Effector memory CD8-positive, alpha-beta T cell (primary cell): ENCODE data around the gene ELAVL1.

Experiments used
- ATAC-seq: fragments of 150-1000 bp; cut with Tn5 transposase; replicated peaks from 2 replicates; pipeline ENCODE4 v1.10.0; 2021; ENCODE audit warnings: mild to moderate bottlenecking, moderate library complexity
- DNase-seq, 3 experiments: peaks; one replicate each; pipeline ENCODE4 v3.0.0; 2021
- H3K27ac Mint-ChIP-seq, 2 donors: one replicate each; pipeline ENCODE4 v1.8.0; 2022; ENCODE audit warnings: mild to moderate bottlenecking in 2 of 2, mixed read lengths in 2 of 2, moderate library complexity in 2 of 2
- H3K27me3 Mint-ChIP-seq, 2 donors: one replicate each; pipeline ENCODE4 v1.8.0; 2022; ENCODE audit warnings: mixed read lengths in 2 of 2
- H3K36me3 Mint-ChIP-seq: one replicate; pipeline ENCODE4 v1.8.0; 2022; ENCODE audit warnings: mild to moderate bottlenecking, moderate library complexity, mixed read lengths; ENCODE audit not compliant: insufficient read depth
- H3K4me1 Mint-ChIP-seq, 2 donors: one replicate each; pipeline ENCODE4 v1.8.0; 2022; ENCODE audit warnings: low read depth in 2 of 2, mixed read lengths in 2 of 2
- H3K4me3 Mint-ChIP-seq, 2 donors: one replicate each; pipeline ENCODE4 v1.8.0; 2022; ENCODE audit warnings: mild to moderate bottlenecking in 2 of 2, mixed read lengths in 2 of 2, moderate library complexity in 2 of 2
- H3K9me3 Mint-ChIP-seq, 2 donors: one replicate each; pipeline ENCODE4 v1.8.0; 2022; ENCODE audit warnings: mixed read lengths in 2 of 2
- total RNA-seq, 9 experiments: gene quantifications; one replicate each; lab custom pipeline; 2026; lab: John Stamatoyannopoulos, UW

ELAVL1 gene
- 33.6 to 117 (median 64.0) reads per million in 9 experiments for total RNA-seq

DNA sequence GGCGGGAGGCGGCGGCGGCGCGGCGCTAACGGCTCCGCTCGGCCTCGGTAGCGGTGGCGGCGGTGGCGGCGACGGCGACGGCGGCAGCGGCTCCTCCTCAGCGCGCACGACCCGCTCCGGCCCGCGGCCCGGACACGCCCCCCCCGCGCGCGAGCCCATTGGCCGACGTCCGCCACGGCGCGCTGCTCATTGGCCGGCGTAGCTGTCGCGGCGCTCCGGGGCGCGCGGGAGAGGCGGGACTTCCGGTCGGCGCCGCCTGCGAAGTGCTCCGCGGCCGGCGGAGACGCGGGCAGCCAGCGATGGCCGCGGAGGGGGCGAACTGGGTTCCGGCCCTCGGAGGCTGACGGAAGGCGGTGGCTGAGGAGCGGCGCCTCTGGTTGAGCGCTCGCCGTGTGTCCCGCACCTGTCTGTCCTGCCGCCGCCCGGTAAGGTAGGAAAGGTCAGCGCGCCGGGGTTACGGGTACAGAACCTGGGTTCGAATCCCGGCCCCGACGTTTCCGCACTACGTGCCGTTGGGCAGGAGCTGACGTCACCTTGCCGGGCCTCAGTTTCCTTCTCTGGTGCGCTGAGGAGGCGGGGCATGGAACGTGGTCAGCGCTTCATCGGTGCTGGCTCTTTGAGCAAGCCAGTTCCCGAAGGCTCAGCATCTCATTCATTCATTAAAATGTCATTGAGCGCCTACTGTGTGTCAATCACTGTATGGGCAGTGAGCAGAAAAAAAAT is at the start of gene ELAVL1:
TSS of gene ELAVL1 (minus strand) at position 108 of the 723 bp plus-strand sequence. CDS start 13,826 bp downstream, outside the sequence.
- H3K9me3 Mint-ChIP-seq, result no peaks in the 10 kb centered on the region
- peaks cover 32 to 35% of the 10 kb centered on the region in 2 donors for H3K4me1 Mint-ChIP-seq
- H3K36me3 Mint-ChIP-seq, result peaks cover 14% of the 10 kb centered on the region
- no peaks in the 10 kb centered on the region for H3K27me3 Mint-ChIP-seq
- DNase-seq (peak; percentile 82 to 90 (median 84)), ATAC-seq (peak; percentile 91)
- peak within 1 kb of the TSS; percentile 85 to 89 for H3K4me3 Mint-ChIP-seq
- H3K27ac Mint-ChIP-seq, result peak within 1 kb of the TSS; percentile 83 to 93

DNA sequence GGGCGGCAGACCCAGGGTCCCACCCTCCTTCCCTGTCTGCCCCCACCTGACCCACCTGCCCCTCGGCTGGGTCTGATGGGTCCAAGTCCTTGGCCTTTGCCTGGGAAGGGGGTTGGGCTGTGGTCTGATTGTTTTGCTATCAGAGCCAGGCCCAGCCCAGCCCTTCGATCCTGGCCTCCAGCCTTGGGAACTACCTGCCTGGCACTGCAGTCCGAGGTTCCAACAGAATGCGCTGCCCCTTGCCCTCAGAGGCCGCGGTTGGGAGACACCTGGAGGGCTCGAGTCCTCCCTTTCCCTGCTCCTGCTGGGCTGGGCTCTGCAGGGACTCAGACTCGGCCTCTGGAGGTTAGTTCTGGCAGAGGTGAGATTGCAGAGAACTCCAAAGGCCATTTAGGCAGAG is 48.7 kb upstream of the ELAVL1 start:
- no peak for DNase-seq
- no peak for ATAC-seq
- no peaks in the 10 kb centered on the region for H3K27me3 Mint-ChIP-seq
- H3K27ac Mint-ChIP-seq, result no peak overlapping the region
- H3K4me3 Mint-ChIP-seq, result no peak overlapping the region
- peaks cover 4 to 5% of the 10 kb centered on the region in 2 donors for H3K4me1 Mint-ChIP-seq
- no peaks in the 10 kb centered on the region for H3K36me3 Mint-ChIP-seq
- H3K9me3 Mint-ChIP-seq, result no peaks in the 10 kb centered on the region

DNA sequence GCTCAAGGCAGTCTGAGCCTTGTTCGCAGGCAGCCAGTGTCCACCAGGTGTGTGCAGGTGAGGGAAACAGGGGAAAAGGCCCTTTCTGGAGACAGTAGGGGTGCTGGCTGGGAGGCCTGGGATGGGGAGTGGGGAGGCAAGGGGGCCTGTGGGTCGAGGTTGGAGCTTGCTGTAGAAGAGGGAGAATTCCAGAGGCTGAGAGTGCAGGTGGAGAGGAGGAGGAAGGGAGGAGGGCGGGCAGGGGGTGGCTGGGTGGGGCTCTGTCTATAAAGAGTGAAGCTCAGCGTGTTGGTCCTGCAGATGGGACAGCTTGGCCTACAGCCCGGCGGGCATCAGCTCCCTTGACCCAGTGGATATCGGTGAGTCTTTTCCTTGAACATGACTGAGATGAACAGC is 47.0 kb upstream of the ELAVL1 start, which contains the start of gene CCL25:
TSS of gene CCL25 (plus strand) at position 297 of the 396 bp plus-strand sequence. CDS start 290 bp downstream, outside the sequence.
- Mint-ChIP-seq H3K9me3 (no peaks in the 10 kb centered on the region), H3K27me3 (peaks cover 0 to 11% of the 10 kb centered on the region in 2 donors), H3K27ac (peak within 1 kb of the TSS; percentile 63 to 86), H3K36me3 (no peaks in the 10 kb centered on the region), H3K4me1 (peaks cover 4 to 5% of the 10 kb centered on the region in 2 donors), H3K4me3 (peak within 1 kb of the TSS; percentile 4 to 7)
- DNase-seq (no peak), ATAC-seq (no peak)

DNA sequence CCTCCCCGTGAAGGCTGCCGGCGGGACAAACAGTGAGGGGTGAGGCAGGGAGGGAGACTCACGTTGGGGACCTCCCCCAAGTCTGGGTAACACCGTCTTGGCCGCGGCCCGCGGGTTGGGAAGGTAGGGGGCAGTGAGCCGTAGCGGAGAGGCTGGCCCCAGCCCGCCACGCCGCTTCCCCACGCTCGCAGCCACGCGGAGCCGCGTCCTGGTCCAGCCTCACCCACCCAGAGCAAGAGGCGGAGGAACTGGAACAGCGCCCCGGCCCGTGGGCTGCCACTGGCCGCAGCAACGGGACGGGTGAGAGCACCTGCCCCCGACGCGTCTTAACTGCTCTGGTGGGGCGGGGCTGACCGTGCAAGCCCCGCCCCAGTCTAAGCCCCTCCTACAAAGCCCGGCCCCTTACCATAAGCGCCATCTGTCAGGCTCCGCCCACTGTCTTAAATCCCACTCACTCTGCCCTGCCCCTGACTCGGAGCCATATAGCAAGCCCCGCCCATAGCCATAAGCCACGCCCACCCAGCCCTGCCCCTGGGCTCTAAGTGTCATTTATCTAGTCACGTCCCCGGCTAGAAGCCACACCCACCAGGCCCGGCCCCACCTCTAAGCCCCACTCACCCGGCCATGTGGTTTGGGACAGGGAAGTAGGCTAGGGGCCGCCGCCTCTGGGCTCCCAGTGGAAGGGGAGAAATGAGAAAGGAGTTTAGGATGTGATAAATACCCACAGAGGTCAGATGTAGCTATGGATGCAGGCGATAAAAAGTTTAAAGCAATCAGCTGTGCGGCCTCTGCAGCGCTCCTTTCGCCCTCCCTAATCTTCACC is 45.0 kb upstream of the ELAVL1 start:
- DNase-seq (peak; percentile 61 to 68 (median 67)), ATAC-seq (peak; percentile 93)
- no peaks in the 10 kb centered on the region for H3K36me3 Mint-ChIP-seq
- H3K9me3 Mint-ChIP-seq, result no peaks in the 10 kb centered on the region
- peaks cover 4 to 5% of the 10 kb centered on the region in 2 donors for H3K4me1 Mint-ChIP-seq
- peak overlapping the region; percentile 60 to 86 for H3K27ac Mint-ChIP-seq
- H3K4me3 Mint-ChIP-seq, result peak overlapping the region; percentile 68 to 74
- peaks cover 0 to 19% of the 10 kb centered on the region in 2 donors for H3K27me3 Mint-ChIP-seq

- H3K27me3 Mint-ChIP-seq, result peaks cover 17 to 29% of the 10 kb centered on the region in 2 donors
- no peaks in the 10 kb centered on the region for H3K36me3 Mint-ChIP-seq
- H3K9me3 Mint-ChIP-seq, result no peaks in the 10 kb centered on the region
- no peak overlapping the region for H3K4me3 Mint-ChIP-seq
- no peak overlapping the region for H3K27ac Mint-ChIP-seq
- DNase-seq, result no peak
- peaks cover 0 to 1% of the 10 kb centered on the region in 2 donors for H3K4me1 Mint-ChIP-seq
- ATAC-seq, result no peak
Measured at GRCh38 chr19:8046569-8047165, 41.2 kb upstream of the ELAVL1 start.

- no peaks in the 10 kb centered on the region for H3K9me3 Mint-ChIP-seq
- H3K27ac Mint-ChIP-seq, result no peak overlapping the region
- ATAC-seq, result no peak
- DNase-seq, result no peak
- H3K4me1 Mint-ChIP-seq, result peaks cover 0 to 1% of the 10 kb centered on the region in 2 donors
- peaks cover 24 to 35% of the 10 kb centered on the region in 2 donors for H3K27me3 Mint-ChIP-seq
- no peak overlapping the region for H3K4me3 Mint-ChIP-seq
- no peaks in the 10 kb centered on the region for H3K36me3 Mint-ChIP-seq
Measured at GRCh38 chr19:8045872-8046568, 40.6 kb upstream of the ELAVL1 start.

DNA sequence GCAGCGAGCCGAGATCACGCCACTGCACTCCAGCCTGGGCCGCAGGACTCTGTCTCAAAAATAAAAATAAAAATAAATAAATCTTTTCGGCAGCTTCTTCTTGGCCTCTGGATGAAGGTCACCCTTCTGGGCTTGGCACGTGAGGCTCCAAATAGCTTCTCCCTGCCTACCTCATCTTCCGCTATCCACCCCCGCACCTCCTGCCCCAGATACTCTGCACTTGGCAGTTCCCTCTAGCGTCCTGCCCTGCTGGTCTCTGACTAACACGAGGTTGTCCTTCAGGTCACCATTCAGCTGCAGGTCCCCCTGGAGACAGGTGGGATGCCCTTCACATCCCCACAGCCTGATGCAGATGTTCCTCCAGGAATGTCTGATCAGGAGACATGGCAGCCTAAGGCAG is 38.6 kb upstream of the ELAVL1 start:
- Mint-ChIP-seq H3K27ac (peak overlapping the region in 1 of 2 donors; percentile 62), H3K4me3 (no peak overlapping the region), H3K27me3 (peaks cover 31 to 38% of the 10 kb centered on the region in 2 donors), H3K36me3 (no peaks in the 10 kb centered on the region), H3K4me1 (peaks cover 0 to 2% of the 10 kb centered on the region in 2 donors), H3K9me3 (no peaks in the 10 kb centered on the region)
- no peak for ATAC-seq
- DNase-seq, result no peak

GRCh38 chr19:8042900-8043299 is 37.5 kb upstream of the ELAVL1 start:
- no peaks in the 10 kb centered on the region for H3K9me3 Mint-ChIP-seq
- H3K4me3 Mint-ChIP-seq, result no peak overlapping the region
- no peak for DNase-seq
- H3K27me3 Mint-ChIP-seq, result peaks cover 32 to 38% of the 10 kb centered on the region in 2 donors
- no peak for ATAC-seq
- no peaks in the 10 kb centered on the region for H3K36me3 Mint-ChIP-seq
- peaks cover 0 to 2% of the 10 kb centered on the region in 2 donors for H3K4me1 Mint-ChIP-seq
- no peak overlapping the region for H3K27ac Mint-ChIP-seq

GRCh38 chr19:8041531-8041931 is 36.1 kb upstream of the ELAVL1 start:
- Mint-ChIP-seq H3K36me3 (no peaks in the 10 kb centered on the region), H3K27ac (no peak overlapping the region), H3K4me3 (no peak overlapping the region), H3K4me1 (peaks cover 0 to 2% of the 10 kb centered on the region in 2 donors), H3K27me3 (peaks cover 29 to 48% of the 10 kb centered on the region in 2 donors), H3K9me3 (no peaks in the 10 kb centered on the region)
- DNase-seq, result no peak
- no peak for ATAC-seq

- DNase-seq (no peak), ATAC-seq (no peak)
- Mint-ChIP-seq H3K27me3 (peaks cover 34 to 45% of the 10 kb centered on the region in 2 donors), H3K9me3 (no peaks in the 10 kb centered on the region), H3K4me1 (peaks cover 0 to 2% of the 10 kb centered on the region in 2 donors), H3K36me3 (no peaks in the 10 kb centered on the region), H3K4me3 (no peak overlapping the region), H3K27ac (no peak overlapping the region)
Measured at GRCh38 chr19:8039231-8039630, 33.8 kb upstream of the ELAVL1 start.

GRCh38 chr19:8038815-8039214 is 33.4 kb upstream of the ELAVL1 start:
- Mint-ChIP-seq H3K4me3 (no peak overlapping the region), H3K27ac (no peak overlapping the region), H3K9me3 (no peaks in the 10 kb centered on the region), H3K4me1 (peaks cover 0 to 2% of the 10 kb centered on the region in 2 donors), H3K27me3 (peaks cover 30 to 43% of the 10 kb centered on the region in 2 donors), H3K36me3 (no peaks in the 10 kb centered on the region)
- DNase-seq (no peak), ATAC-seq (no peak)

DNA sequence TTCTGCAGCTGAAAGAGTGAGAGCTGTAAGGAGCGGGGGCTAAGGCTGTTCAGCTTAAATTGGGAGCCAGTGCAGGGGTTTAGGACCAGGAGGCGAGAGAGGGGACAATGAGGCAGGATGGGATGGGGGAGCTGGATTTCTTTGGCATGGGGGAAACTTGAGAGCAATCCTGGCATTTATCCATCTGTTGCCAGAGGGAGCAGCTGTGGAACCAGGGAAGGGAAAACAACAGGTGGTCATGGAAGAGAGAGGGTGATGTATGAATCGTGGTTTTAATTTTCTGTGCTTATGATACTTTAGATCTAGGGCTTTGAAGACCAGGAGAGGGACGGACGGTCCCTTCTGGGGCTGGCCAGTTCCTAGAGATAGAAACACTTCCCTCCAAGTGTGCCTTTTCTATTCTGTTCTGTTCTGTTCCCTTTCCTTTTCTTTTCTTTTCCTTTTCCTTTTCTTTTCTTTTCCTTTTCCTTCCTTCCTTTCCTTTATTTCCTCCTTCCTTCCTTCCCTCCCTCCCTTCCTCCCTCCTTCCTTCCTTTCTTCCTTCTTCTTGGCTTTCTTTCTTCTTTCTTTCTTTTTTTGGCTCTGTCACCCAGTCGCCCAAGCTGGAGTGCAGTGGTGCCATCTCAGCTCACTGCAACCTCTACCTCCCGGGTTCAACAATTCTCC is 31.1 kb upstream of the ELAVL1 start:
- Mint-ChIP-seq H3K9me3 (no peaks in the 10 kb centered on the region), H3K27me3 (peaks cover 25 to 41% of the 10 kb centered on the region in 2 donors), H3K27ac (no peak overlapping the region), H3K4me1 (peaks cover 0 to 2% of the 10 kb centered on the region in 2 donors), H3K4me3 (no peak overlapping the region), H3K36me3 (no peaks in the 10 kb centered on the region)
- no peak for DNase-seq
- ATAC-seq, result no peak
